HG02642 (cell line): ENCODE results near the gene BEST1.

Source experiments
- ATAC-seq: cut with Tn5 transposase; IDR thresholded peaks from one replicate; pipeline ENCODE4 v1.9.1; 2021; ENCODE audit warnings: mild to moderate bottlenecking; ENCODE audit not compliant: unreplicated experiment, poor library complexity

BEST1 gene

DNA sequence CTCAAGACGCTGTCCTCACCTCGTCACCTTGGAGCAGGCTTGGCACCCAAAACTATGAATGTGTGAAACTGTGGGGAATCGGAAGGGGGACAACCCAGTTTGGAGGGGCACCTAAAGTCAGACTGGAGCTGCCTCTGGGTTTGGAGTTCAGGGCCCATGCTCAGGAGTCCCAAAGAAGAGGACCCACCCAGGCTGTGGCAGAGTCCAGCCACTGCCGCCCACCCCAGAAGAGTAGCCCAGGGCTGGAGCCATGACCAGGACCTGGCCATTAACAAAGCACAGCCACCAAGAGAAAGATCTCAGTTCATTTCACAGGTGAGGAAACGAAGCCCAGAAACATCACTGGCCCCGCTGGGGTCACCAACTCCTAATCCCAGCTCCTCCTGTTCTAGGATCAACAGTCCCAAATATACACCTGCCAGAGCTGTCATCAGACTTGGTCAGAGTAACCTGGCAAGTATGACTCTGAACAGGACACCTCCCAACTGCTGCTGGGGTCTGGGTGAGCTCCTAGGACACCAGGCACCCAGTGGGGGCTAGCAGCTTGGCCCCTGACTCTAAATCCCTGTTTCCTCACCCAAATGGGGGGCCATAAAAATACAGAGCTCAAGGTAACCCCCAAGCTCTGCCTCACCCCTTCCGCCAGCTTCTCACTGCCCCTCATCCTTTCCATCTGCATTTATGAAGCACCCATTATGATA is 35.5 kb upstream of the BEST1 start:
- no peak for ATAC-seq

- ATAC-seq, result no peak
Observed at GRCh38 chr11:61916737-61917333, 33.3 kb upstream of the BEST1 start.

DNA sequence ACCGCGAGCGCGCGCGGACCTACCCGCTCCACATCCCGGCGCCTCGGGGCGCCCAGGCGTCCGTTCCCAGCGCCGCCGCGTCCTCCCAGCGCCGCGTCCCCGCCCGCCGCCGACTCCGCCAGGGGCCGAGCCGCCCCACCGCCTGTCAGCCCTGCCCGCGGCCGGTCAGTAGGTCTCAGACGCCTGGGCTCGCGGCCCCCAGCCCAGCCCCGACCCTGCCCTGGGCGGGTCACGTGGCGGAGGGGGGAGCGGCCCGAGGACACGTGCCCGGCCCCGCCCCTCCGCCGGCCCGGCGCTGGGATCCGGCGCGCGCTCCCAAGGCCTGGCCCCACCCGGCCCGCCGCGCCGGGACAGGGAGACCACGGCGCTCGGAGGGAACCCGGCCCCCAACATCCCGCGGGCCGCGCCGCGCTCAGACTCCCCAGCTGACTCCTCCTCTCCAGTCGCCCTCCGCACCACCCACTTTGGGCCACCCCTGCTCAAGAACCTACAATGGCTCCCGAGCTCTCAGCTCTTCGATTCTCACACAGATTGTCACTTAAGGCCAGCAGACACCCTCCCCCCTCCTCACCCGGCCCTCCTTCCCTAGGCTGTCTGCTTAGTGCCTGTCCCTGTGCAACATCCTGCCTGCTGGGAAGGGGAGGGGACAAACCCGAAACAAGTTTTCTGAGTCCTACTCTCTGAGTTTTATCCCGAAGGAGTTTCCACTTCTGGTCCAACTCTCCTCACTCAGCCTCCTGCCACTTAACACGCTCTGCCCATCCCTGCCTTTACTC is 32.6 kb upstream of the BEST1 start, which contains the start of gene RAB3IL1:
Gene RAB3IL1 (minus strand): TSS at position 233 of the 776 bp plus-strand sequence. CDS start 199 bp downstream, at position 34.
- ATAC-seq, result no peak

- no peak for ATAC-seq
Observed at GRCh38 chr11:61918251-61918937, 31.8 kb upstream of the BEST1 start.

DNA sequence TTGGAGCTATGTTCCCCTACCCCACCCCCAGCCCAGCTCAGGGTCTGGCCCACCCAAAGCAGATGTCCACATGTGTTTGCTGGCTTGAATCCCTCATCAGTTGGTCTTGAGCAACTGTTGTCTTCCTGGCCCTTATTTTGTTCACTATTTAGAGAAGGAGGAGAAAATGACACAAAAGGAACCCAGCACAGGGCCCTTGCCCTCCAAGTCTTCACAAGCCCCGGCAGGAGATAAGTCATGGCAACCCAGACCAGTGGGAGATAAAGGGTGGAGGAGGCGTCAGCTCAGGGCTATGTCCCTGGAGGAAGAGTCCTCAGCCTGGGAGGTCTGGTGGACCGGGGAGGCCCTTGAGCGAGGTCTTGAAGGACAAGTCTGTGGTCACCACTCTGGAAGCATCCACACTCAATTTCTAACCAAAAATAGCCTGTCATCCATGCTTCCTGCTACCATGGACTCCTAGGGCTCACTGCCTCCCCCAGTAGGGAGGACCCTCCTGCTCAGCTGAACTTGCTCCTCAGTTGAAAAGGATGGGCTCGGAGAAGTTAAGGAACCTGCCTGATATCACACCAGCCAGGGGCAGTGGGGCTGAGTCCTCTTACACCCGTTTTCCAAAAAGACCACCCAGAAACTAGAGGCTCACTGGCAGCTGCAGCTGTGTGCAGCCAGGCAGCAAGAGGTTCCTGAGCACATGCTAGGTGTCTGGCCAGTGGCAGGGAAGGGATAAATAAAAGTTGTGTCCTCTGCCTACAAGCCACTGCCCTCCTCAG is 31.0 kb upstream of the BEST1 start:
- no peak for ATAC-seq

GRCh38 chr11:61919705-61920631 is 30.2 kb upstream of the BEST1 start:
- ATAC-seq, result no peak

DNA sequence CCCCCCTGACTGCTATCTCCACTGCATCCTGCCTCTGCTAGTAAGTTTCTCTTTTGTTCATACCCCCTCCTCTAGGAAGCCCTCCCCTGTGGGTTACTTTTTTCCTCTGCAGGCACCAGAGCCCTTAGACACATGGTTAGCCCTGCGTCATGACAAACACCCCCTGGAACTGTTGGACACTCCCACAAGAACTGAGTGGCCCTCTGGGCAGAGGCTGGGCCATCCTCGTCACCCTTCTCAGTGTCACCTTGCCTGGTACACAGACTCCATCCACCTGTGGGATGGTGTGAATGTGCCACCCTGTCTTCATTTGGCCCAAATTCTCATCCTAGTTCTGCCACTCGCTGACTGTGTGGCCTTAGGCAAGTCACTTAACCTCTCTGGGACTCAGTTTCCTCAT is 28.7 kb upstream of the BEST1 start:
- no peak for ATAC-seq

GRCh38 chr11:61922539-61922938 is 27.6 kb upstream of the BEST1 start:
- no peak for ATAC-seq

DNA sequence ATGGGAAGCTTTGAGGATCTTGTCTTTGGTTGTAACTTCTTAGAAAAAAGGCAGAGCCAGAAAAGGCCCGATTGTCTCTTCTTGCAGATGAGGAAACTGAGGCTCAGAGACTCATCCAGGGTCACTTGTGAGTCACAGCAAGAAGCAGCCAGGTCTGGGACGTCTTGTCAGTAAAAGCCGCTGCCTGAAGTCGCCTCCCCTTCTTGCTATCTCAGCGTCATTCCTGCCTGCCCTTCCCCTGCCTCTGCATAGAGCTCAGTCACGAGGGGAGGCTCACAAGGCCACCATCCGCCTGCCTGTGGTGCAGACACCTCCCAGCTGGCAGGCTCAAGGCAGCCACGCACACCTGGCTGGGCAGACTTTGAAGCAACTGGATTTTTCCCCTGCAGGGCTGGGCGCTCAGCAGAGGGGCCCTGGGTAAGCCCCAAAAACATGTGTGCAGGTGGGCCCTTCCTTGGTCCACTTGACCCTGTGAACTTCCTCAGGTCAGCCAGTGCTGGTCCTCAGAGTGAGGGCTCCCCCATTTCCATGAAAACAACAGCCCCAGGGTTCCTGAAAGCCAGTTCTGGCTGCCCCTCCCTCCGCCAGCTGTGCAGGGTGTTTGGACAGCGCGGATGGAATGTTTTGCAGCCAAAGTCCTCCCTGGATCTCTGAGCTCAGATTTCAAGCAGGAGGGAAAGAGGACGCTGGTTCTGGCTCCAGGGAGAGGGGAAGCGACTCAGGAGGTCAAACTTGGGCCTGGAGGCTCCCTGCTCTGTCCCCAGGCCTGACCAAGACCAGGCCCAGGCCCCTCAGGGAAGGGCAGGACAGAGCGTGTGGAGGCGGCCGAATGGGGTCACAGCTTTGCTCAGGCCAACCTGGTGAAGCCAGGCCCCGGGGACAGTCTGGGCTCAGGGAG is 26.7 kb upstream of the BEST1 start:
- ATAC-seq, result no peak

DNA sequence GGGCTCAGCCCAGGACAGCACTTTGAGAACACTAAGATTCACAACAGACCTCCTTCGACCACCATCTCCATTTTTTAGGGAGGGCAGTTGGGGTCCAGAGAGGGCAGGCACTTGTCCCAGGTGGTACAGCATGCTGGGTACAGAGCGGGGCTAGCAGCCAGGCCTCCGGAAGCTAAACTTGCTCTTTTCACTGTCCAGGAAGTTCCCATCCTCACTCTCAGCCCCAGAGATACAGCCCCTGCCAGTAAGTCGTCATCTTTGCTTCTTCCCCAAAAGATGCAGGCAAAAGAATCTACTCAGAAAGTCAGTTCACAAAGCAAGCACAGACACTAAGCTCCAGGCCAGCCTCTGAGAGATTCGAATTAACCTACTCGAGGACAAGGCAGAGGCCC is 26.1 kb upstream of the BEST1 start:
- ATAC-seq, result no peak

- ATAC-seq, result no peak
Observed at GRCh38 chr11:61925736-61926135, 24.4 kb upstream of the BEST1 start.

GRCh38 chr11:61926235-61926634 is 23.9 kb upstream of the BEST1 start:
- ATAC-seq, result no peak

GRCh38 chr11:61927501-61927900 is 22.6 kb upstream of the BEST1 start:
- ATAC-seq, result no peak

DNA sequence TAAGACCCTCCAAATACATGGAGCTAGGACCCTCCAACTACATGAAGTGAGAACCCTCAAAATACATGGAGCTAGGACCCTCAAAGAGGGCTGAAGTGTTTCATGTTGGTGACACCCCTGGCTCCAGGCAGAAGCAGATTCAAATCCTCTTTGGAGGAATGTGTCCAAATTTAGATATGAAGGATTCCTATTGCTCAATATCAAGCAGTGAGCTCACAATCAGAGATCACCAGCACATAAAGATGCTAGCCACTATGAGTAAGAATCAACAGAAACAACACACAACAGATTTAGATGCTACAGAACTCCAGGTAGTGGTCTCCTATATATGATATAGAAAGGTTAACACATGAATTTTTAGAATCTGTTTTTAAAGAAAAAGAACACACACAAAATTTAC is 21.5 kb upstream of the BEST1 start:
- no peak for ATAC-seq

GRCh38 chr11:61930933-61931332 is 19.2 kb upstream of the BEST1 start:
- ATAC-seq, result no peak

DNA sequence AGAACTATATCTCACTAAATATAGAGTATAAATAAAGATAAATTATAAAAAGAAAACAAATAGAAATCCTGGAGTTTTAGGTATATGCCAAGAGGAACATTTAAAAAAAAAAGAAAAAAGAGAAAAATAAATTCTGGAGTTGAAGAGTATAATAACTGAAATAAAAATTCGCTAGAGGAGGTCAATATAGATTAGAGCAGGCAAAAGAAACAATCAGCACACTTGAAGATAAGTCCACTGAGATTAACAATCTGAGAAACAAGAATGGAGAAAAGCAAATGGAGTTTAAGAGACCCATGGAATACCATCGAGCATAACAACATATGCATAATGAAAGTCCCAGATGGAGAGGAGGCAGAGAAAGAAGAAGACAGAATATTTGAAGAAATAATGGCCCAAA is 14.3 kb upstream of the BEST1 start:
- ATAC-seq, result no peak

DNA sequence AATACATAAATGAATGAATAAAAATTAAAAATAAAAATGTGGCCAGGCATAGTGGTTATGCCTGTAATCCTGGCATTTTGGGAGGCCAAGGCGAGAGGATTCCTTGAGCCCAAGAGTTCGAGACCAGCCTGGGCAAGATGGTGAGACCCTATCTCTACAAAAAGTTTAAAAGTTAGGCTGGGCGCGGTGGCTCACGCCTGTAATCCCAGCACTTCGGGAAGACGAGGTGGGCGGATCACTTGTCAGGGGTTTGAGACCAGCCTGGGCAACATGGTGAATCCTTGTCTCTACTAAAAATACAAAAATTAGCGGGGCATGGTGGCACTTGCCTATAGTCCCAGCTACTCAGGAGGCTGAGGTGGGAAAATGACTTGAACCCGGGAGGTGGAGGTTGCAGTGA is 9.7 kb upstream of the BEST1 start:
- no peak for ATAC-seq

GRCh38 chr11:61945191-61945590 is 5.0 kb upstream of the BEST1 start:
- ATAC-seq, result no peak
